ENCODE measurements around the gene ACSM2B. TPM values are rescaled to one million over a fixed set of nuclear protein-coding genes. Genes with fewer than 3 reads are reported as not detected.
"Not testable (repeated sequence)": the region's sequence is repeated elsewhere in the genome, so short reads cannot be mapped to it uniquely, and the experiment has no call there.

ACSM2B gene
- not detected in 2 replicates for total RNA-seq (2014; rRNA removed; shearing (Covaris generic))

DNA sequence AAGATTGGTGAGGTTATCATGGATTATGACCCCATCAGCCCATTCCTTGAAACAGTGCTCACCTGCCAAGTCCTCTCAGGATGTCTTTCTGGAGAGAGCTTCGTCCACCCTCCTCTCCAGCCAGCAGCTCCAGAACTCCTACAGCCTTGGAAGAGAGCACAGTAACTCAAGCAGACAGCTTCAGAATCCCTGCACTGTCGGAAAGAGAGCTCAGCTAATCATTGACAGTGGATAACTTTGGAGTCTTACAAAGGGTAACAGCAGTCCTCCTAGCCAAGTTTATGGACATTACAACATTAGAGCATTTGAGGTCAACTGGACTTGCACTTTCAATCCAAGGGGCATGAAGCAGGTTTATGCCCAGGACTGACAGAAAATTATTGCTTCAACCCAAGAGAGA lies at the start of gene ACSM2B:
Gene ACSM2B, minus strand, starts transcription at position 223 of the 400 bp plus-strand sequence. CDS start 11,522 bp downstream, outside the sequence.
- DNase-seq (ENCODE audit: low read depth), result not testable (repeated sequence)

- no peak for DNase-seq (ENCODE audit: low read depth)
Observed at GRCh38 chr16:20624882-20625807, 49.0 kb upstream of the ACSM2B start.

GRCh38 chr16:20624205-20624604 lies 48.0 kb upstream of the ACSM2B start:
- DNase-seq (ENCODE audit: low read depth), result no peak

DNA sequence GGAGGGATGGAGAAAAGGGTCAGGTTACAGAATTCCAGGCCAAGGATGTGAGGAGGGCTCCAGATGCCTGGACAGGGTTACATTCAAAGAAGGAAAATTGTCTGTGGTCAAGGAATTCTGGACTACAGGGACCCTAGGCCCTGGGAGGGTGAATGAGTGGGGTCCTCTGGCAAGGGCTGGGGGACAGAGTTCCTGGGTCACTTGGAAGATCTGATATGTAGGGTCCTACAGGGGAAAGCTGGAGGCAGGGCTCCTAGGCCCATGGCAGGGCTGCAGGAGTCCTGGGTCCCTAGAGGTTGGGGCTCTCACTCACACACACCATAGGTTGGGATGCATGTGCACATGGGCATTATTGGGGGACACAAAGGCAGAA lies 46.3 kb upstream of the ACSM2B start:
- DNase-seq (ENCODE audit: low read depth), result no peak

DNA sequence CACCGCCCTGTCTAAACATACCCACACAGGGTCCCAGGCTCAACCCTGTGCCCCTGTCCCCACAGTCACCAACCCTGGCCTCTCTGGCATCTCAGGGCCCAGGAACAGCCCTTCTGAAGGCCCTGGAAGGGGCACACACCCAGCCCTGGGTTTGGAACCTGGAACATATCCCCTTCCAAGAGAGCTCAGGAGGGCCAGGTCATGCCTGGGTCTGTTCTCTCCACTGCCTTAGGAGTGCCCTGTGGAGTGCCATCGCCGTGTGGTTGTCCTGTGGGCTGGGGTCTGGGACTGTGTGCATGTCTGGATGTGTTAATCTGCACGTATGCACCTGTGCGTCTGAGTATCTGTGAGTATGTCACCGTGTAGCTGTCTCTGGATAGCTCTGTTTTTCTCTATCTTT lies 45.2 kb upstream of the ACSM2B start:
- DNase-seq (ENCODE audit: low read depth), result no peak

DNA sequence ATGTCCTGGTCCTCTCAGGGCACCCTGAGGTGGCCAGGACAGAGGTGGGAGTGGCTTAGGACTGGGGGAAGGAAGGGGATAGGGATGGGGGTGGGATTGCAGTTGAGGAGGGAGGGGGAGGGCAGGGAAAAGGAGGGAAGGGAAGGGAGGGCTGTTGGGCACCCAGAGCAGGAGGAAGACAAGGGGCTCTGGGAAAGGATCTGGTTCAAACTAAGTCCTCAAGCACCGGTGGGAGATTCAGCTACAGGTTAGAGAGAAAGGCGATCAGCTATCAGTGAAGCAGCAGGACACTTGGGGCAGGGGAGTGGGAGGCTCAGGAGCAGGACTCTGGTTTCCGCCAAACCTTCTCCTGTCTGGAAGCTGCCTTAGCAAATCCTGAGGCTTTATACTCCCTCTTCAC lies 44.6 kb upstream of the ACSM2B start:
- DNase-seq (ENCODE audit: low read depth), result no peak

- no peak for DNase-seq (ENCODE audit: low read depth)
Observed at GRCh38 chr16:20620003-20620402, 43.8 kb upstream of the ACSM2B start.

DNA sequence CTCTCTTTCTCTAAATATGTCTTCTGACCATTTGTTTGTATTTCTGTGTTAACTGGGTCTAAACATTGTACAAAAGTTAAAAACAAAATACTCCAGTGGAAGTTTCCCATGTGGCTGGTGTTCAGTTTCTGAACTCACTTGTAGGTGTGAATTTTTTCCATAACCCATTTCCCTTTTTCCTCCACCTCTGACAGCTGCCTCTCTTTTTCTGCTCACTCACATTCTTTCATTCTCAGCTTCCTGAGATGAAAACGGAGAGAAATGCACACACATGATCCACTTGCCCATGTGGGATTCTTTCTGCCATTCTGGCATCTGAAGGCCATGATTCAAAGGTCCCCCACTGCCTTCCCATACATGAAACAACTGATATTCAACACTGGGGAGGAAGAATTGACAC lies 41.1 kb upstream of the ACSM2B start:
- DNase-seq (ENCODE audit: low read depth), result no peak

DNA sequence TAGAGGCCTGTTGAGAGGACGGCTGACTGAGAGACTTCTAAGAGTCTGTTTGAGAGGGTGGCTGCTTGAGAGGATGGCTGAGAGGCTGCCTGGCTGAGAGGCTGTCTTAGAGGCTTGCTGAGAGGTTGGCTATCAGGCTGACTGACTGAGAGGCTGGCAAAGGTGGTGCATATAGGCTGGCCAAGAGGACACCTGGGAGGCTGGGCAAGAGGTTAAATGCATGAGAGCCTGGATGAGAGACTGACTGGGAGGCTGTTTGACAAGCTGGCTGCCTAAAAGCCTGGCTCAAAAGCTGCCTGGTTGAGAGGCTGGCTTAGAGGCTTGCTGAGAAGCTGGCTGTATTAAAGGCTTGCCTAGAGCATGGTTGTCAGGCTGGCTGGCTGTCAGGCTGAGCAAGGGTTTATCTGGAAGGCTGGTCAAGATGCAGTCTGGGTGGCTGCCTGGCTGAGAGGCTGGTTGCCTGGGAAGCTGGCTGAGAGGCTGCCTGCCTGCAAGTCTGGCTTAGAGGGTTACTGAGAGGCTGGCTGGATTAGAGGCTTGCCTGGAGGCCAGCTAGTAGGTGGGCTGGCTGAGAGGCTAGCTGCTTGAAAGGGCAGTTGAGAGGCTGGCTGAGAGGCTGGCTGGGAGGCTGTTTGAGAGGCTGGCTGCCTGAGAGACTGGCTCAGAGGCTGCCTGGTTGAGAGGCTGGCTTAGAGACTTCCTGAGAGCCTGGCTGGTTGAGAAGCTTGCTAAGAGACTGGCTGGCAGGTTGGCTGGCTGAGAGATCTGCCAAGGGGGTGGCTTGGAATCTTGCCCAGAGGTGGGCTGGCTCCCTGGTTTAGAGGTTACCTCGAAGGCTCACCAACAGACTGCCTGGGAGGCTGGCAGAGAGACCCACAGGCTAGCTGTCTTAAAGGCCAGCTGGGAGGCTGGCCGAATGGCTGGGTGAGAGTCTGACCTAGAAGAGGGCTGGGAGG lies 38.3 kb upstream of the ACSM2B start:
- no peak for DNase-seq (ENCODE audit: low read depth)

GRCh38 chr16:20613481-20614185 lies 37.5 kb upstream of the ACSM2B start:
- no peak for DNase-seq (ENCODE audit: low read depth)

DNA sequence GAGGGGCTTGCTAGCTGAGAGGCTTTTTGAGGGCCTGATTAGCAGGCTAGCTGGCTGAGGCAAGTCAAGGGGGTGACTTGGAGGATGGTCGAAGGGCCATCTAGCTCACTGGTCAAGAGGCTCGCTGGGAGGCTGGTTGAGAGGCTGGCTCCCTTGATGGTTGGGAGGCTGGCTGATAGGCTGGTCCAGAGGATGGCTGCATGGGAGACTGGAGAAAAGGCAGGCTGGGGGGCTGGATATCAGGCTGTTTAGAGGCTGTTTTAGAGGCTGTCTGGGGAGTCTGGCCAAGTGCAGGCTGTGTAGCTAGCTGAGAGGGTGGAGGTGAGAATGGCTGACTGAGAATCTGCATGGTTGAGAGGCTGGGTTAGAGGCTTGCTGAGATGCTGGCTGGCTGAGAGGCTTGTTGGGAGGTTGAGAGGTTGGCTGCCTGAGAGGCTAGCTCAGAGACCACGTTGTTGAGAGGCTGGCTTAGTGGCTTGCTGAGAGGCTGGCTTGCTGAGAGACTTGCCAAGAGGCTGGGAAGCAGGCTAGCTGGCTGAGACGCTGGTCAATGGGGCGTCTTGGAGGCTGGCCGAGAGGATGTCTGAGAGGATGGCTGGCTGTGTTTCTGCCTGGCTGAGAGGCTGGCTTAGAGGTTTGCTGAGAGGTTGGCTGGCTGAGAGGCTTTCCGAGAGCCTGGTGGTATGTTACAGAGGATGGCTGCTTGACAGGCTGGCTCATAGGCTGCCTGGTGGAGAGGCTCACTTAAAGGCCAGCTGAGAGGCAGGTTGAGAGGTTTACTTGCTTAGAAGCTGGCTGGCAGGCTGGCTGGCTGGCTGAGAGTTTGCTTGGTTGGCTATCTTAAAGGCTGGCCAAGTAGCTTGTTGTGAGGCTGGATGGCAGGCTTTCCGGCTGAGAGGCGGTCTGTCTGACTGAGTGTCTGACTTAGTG lies 36.6 kb upstream of the ACSM2B start:
- DNase-seq (ENCODE audit: low read depth), result no peak

- DNase-seq (ENCODE audit: low read depth), result no peak
Observed at GRCh38 chr16:20611975-20612481, 35.9 kb upstream of the ACSM2B start.

- no peak for DNase-seq (ENCODE audit: low read depth)
Observed at GRCh38 chr16:20611350-20611902, 35.3 kb upstream of the ACSM2B start.

DNA sequence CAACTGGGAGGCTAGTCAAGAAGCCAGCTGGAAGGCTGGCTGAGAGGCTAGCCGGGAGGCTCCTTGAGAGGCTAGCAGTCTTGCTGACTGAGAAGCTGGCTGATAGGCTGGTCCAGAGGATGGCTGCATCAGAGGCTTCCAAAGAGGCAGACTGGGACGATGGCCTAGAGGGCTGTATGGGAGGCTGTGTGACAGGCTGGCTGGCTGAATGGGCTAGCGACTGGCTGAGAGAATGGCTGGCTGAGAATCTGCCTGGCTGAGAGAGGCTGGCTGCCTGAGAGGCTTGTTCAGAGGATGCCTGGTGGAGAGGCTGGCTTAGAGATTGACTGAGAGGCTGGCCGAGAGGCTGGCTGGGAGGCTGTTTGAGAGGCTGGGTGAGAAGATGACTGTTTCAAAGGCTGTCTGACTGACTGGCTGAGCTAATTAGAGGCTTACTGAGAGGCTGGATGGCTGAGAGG lies 34.8 kb upstream of the ACSM2B start:
- no peak for DNase-seq (ENCODE audit: low read depth)

- DNase-seq (ENCODE audit: low read depth), result no peak
Observed at GRCh38 chr16:20610211-20610891, 34.2 kb upstream of the ACSM2B start.

DNA sequence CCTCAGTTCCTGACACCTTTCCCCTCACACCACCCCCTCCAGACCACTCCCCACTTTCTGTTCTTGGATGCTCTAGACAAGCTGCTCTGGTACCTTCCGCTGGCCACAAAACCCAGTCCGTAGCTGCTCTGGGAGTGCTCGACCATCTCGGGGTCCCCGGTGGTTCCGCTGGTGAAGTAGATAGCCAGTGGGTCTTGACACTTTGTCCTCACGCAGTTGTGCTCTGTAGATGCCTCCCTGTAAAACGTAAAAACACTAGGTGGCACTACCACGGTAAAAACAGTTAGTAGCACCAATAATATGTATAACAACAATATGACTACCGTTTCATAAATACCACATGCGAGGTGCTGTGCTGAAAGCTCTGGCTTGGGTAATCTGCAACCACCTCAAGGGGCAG lies 26.0 kb upstream of the ACSM2B start:
- DNase-seq (ENCODE audit: low read depth), result not testable (repeated sequence)

GRCh38 chr16:20599475-20599874 lies 23.3 kb upstream of the ACSM2B start:
- not testable (repeated sequence) for DNase-seq (ENCODE audit: low read depth)

- no peak for DNase-seq (ENCODE audit: low read depth)
Observed at GRCh38 chr16:20598832-20599469, 22.8 kb upstream of the ACSM2B start.

DNA sequence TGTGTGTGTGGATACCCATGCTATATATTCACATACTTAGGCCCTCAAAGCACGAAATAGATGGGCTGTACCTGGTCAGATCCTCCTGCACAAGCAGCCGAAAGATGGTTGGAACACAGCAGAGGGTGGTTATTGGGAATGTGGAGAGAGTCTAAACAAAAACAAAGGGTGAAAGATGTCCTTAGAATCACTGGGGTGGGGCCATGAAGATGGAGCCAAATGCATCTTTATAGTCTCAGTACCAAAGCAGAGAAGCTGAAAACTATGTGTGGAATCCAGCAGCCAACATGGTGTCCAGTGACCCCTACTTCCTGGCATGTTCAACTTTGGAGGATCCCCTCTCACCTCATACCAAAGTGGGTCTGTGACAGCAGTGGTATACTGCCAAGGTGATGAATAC lies 19.5 kb upstream of the ACSM2B start:
- DNase-seq (ENCODE audit: low read depth), result not testable (repeated sequence)
